Left hindlimb (tissue), 1 donor: ENCODE measurements around the gene DENND1A.
A peak's percentile ranks its signal among the peaks of the same experiment; 100 is the strongest.

Experiments
- DNase-seq: peaks from one replicate; pipeline ENCODE4 v3.0.0-alpha.2; 2018

The DENND1A gene

DNA sequence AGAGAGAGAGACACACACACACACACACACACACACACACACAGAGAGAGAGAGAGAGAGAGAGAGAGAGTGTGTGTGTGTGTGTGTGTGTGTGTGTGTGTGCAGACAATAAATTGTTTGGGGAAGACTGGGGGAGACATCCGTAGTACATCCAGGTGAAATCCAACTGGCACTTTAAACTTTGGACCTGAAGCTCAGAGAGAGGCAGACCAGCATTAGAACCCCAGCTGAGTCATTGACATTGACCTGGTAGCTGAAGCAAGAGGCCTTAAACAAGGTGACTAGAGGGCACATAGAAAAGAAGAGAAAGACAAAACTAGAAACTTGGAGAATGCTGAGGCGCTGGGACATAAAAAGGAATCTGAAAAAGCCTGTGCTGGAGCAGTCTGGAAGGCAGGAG is 322.4 kb downstream of the DENND1A start:
- DNase-seq: no peak

DNA sequence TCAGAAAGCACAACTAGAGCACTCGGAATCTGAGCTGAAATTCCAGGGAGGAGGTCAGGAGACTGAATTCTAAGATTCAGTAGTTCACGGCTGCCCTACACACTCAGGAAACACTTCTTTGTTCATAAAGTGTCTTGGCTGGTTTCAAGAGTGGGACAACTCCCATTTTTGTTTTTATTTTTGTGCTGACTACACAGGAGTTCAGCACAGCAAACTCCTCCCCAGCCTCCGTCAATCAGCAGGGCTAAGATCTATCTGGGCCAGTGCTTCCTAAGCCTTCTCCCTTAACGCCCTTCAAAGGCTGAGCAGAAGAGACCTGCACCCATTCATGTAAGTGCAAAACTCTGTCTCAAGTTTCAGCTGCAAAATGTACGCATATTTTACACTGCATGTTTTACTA is 323.8 kb downstream of the DENND1A start:
- DNase-seq: no peak

GRCh38 chr9:123605286-123605685 is 324.6 kb downstream of the DENND1A start:
- no peak for DNase-seq

DNA sequence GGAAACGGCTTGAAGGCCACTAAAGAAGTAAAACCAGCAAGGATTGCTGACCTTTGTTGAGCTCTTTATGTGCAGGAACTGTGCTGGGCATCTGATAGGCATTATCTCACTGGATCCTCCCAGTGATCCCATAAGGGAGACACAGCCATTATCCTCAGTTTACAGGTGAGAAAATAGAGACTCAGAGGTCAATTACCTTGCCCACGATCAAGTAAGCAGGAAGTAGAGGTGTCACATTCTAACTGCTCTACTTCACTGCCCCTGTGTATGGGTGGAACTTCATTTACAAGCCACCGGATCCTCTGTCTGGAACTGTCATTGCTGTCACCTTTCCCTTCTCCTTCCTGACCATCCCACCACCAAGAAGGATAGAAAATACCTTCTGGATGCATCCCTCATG is 325.1 kb downstream of the DENND1A start:
- DNase-seq: no peak

- DNase-seq: no peak
Measured at GRCh38 chr9:123601828-123602227, 328.1 kb downstream of the DENND1A start.

- no peak for DNase-seq
Measured at GRCh38 chr9:123599781-123600180, 330.1 kb downstream of the DENND1A start.

- DNase-seq: no peak
Measured at GRCh38 chr9:123597876-123598556, 331.9 kb downstream of the DENND1A start.

GRCh38 chr9:123597048-123597447 is 332.9 kb downstream of the DENND1A start:
- DNase-seq: no peak

- no peak for DNase-seq
Measured at GRCh38 chr9:123591283-123591682, 338.6 kb downstream of the DENND1A start.

- DNase-seq: no peak
Measured at GRCh38 chr9:123590499-123590898, 339.4 kb downstream of the DENND1A start.

DNA sequence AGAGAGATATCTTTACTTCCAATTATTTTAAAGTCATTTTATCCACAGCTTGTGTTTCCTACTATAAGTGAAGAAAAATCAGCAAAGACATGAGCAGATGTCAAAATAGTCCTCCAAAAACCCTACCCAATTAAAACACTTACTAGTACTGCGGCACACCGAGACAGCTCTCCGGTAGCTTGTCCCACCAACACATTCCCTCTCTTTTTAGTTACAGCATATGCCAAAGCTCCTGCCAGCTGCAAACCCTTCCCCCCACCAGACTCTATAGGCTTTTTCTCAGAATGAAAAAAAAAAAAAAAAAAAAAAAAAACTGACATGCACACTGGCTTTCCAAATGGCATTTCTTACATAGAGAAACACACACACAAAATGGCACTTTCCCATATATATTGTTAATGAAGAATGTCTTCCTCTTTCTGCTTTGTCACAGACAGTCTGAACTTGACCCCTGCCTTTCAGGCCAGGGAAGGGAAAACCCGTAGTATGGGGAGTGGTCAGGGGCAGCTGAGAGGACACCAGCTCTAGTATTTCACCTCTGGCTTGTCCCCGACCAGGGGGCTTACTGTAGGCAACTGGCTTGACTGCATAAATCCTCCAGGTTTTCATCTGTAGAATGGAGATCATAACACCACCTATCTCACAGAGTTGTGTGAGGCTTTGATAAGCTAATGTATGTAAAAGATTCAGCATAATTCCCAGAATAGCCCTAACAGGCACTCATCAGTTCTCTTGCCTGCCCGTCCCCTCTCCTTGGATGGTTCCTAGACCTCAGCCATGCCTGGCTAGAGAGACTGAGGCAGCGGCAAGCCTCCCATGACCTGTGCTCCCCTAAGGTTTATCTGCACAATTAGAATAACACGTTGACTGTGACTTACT is 340.3 kb downstream of the DENND1A start:
- no peak for DNase-seq

DNA sequence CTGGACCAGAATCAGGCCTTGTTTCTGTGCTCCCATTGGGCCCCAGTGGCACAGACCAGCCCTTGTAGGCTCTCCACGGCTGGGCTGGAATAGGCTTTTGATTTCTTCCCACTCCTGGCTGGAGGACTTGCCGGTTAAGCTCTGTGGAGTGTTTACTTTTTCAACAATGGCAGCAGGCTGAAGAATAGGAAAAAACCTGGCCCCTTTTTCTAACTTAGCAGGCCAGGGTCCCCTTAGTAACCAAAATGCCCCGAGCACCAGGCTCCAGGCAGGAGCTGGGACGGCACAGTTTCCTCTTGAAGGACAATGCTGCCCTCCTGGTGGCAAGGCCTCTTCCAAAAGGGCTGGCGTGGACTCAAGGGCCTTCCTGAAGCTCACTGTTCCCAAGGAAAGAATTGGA is 343.7 kb downstream of the DENND1A start:
- no peak for DNase-seq

- no peak for DNase-seq
Measured at GRCh38 chr9:123584202-123585176, 345.4 kb downstream of the DENND1A start.

DNA sequence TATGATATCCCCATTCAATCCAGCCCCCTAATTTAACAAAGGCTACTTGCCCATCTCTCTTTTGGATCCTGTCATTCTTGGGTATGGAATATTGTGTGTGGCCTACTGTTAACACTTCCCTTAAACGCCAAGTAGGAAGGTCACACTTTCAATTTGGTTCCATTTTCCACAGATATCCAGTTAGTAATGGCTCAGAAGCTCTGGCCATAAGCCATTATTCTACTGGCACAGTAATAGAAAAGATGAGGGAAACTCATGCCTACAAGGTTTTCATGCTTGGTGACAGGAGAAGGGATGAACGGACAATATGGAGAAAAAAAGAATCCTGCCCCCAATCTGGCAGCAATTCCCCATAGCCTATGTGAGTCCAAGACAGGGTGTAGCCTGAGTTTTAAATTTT is 346.3 kb downstream of the DENND1A start:
- DNase-seq: no peak

DNA sequence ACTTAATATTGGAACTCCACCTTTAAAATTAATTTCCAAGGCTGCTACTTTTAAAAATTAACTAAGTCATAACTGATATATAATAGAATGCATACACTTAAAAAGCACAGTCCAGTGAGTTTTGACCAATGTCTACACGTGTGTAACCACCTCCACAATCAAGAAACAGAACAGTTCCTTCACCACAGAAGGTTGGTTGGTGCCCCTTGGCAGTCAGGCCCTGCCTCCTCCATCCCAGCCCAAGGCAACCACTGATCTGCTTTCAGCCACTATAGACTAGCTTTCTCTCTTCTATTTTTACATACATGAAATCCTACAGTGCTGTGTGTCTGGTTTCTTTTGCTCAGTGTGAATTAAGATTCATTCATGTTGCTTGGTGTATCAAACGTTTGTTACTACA is 358.7 kb downstream of the DENND1A start:
- DNase-seq: no peak

GRCh38 chr9:123568691-123569688 is 360.9 kb downstream of the DENND1A start:
- peak; percentile 62 for DNase-seq

DNA sequence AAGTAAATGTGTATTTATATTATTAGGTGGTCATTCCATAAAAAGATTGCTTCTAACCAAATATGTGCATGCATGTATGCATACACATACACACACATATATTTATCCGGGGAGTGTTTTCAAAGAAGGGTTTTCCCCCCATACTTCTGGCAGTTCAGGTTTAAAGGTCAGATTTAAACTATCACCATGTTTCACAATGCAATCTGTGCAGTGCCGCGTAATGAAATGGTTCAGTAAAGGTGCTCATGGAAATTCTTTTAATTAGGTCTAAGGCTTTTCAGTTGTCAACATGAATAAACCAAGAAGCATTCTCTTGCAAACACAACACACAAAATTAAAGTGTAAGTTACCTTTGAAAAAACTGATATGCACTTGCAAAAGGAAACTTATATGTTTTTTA is 362.9 kb downstream of the DENND1A start:
- DNase-seq: no peak

- DNase-seq: no peak
Measured at GRCh38 chr9:123564652-123565051, 365.3 kb downstream of the DENND1A start.

DNA sequence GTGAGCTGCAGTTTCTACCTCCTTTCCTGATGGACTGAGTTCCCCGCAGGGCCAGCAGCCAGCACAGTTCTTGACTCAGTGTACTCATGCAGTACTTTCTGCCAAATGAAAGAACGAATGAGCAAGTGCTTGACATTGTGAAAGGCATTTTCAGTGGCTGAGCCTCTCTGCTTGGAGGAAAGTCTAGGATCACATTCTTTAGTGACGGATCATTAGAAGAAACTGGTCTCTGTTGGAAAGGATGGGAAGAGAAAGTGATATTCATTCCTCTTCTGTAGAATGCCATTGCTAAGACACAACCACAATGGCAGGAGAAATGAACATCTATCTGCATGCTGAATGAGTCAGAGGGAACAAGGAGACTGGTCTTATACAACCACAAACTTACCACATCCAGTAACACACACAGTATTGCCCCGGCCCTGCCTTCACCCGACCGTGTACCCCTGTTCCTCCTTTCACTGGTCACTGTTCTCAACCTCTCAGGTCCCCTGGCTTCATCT is 367.0 kb downstream of the DENND1A start:
- DNase-seq: no peak

- no peak for DNase-seq
Measured at GRCh38 chr9:123561046-123561445, 368.9 kb downstream of the DENND1A start.
